Measurements from ENCODE around the gene ZNF524.

- TF ChIP-seq, protein P1, sequence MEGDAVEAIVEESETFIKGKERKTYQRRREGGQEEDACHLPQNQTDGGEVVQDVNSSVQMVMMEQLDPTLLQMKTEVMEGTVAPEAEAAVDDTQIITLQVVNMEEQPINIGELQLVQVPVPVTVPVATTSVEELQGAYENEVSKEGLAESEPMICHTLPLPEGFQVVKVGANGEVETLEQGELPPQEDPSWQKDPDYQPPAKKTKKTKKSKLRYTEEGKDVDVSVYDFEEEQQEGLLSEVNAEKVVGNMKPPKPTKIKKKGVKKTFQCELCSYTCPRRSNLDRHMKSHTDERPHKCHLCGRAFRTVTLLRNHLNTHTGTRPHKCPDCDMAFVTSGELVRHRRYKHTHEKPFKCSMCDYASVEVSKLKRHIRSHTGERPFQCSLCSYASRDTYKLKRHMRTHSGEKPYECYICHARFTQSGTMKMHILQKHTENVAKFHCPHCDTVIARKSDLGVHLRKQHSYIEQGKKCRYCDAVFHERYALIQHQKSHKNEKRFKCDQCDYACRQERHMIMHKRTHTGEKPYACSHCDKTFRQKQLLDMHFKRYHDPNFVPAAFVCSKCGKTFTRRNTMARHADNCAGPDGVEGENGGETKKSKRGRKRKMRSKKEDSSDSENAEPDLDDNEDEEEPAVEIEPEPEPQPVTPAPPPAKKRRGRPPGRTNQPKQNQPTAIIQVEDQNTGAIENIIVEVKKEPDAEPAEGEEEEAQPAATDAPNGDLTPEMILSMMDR (IDR thresholded peaks at IDR 0.05), result no peak
- TF ChIP-seq POLR2AphosphoS5 (IDR thresholded peaks at IDR 0.05), result peak in 2 of 4 donors; percentile 39 to 44
- no peak for TF ChIP-seq POLR2A (IDR thresholded peaks at IDR 0.05)
- no peak for TF ChIP-seq EP300 (IDR thresholded peaks at IDR 0.05)
Measured at GRCh38 chr19:55640577-55641425, 40.7 kb downstream of the ZNF524 start, which contains the start of gene ZNF580.
